ENCODE measurements around the gene ARID3B.
"Not testable (repeated sequence)": the region's sequence is repeated elsewhere in the genome, so short reads cannot be mapped to it uniquely, and the experiment has no call there.

ARID3B gene

DNA sequence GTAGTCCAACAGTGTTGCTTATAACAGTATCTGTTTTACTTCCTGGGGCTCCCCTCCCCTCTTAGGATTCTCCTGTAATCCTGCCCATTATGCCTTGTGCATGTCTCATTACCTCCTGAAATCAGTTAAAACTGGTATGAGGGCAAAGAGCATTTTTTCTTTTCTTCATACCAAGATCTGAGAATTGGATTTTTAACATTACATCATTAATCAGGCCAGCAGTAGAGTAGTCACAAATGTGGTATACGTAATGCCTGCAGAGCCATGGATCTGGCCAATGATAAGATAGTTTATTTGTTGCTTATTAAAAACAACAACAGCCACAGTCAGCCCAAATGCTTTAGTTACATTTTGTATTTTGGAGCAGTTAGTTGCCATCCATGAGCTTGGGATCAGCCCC lies 23.2 kb downstream of the ARID3B start:
- in situ Hi-C loops (cut with MboI; ENCODE audit: low sequenced_read_pairs) = no loop called here

DNA sequence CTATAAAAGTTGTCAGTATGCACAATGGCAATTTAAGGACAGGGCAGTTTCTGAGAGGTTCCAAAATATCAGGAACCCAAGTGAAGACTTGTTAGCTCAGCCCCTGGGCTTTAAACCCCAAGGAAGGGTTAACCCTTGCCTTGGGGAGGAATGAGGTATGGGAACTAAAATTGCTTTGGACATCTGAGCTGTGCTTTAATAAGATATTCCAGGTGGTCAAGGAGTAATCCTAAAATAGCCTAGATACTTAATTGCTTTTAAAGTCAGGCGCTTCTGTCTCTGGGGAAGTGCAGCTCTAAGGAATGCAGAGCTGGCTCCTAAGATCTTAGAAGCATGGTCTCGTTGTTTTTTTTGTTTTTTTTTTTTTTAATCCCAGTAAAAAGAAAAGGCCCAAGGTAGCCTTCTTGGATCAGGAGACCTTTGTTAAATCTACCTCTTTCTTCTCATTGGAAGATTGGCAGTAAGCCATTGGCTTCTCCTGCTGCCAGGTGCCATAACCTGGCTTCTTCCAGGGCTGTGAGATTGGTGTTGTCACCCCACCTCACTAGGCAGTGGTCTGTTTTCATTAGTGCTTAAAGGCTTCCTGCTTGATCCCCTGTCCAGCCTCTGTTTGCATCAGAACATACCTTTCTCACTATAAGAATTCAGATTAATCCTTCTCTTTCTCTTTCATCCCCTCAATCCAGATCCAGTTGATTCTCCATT lies 24.5 kb downstream of the ARID3B start:
- in situ Hi-C loops (cut with MboI; ENCODE audit: low sequenced_read_pairs) = no loop called here

DNA sequence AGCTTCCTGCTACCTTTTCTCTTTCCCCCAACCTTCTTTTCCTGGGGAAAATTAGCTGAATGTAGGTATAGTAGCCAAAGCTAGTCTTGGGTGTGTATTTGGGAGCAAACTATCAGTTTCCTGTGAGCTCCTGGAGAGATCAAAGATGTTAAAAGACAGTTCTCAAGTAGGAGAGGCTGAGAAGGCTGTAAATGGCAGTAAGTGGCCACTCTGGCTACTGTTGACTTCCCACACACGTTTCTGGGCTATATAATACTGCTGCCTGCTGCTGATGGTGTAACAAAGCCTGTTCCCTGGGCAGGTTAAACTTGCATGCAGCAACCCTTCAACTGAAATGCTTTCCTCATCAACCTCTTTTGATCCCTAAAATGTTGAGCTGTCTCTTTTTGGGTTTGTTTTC lies 27.6 kb downstream of the ARID3B start:
- in situ Hi-C loops (cut with MboI; ENCODE audit: low sequenced_read_pairs) = no loop called here

DNA sequence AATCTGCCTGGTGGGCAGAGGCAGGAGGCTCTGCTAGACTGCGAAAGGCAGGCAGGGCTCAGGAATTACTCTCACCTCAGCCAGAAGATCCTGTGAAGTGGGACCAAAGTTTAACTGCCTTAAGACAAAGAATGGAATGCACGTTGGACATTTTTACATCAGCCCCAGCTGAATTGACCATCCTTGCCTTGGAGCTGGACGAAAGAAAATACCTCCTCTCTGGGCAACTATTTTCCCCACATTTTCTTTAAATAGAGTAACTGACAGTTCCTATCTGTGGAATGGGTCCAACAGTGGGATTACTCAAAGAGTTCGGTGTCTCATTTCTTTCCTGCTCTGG lies 28.7 kb downstream of the ARID3B start:
- in situ Hi-C loops (cut with MboI; ENCODE audit: low sequenced_read_pairs) = no loop called here

DNA sequence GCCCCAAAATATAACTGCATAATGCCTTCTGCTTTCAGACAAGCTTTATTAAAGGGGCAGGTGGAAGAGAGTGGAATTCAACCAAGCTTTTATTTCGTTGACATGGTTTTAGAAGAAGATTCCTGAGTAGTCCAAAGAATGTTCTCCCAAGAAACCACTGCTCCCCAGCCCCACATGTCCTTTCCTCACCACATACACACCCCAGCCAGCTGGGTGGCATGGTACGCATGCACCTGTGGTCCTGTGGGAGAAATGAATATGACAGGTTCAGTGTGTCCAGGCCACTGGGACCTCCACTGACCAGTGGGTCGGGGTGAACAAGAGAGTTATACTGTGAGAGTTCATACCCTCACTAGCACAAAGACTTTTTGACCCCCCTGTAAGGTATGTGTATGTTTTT lies 30.2 kb downstream of the ARID3B start:
- in situ Hi-C loops (cut with MboI; ENCODE audit: low sequenced_read_pairs) = no loop called here

DNA sequence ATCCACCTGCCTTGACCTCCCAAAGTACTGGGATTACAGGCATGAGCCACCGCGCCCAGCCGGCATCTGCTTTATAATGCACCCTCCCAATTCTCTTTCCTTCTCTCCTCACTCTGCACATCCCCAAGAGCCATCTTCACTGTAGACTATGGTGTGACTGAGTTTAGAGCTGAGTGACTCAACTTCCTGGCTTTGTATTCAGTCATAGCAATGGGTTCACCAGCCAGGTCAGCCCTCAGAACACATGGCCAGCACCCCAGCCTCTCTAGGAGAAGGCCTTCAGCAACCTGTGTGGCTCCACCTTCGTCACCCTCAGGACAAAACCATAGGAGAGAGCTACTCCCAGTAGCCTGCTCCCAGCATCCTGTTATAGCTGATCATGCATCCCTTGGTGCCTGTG lies 33.0 kb downstream of the ARID3B start:
- in situ Hi-C loops (cut with MboI; ENCODE audit: low sequenced_read_pairs) = no loop called here

DNA sequence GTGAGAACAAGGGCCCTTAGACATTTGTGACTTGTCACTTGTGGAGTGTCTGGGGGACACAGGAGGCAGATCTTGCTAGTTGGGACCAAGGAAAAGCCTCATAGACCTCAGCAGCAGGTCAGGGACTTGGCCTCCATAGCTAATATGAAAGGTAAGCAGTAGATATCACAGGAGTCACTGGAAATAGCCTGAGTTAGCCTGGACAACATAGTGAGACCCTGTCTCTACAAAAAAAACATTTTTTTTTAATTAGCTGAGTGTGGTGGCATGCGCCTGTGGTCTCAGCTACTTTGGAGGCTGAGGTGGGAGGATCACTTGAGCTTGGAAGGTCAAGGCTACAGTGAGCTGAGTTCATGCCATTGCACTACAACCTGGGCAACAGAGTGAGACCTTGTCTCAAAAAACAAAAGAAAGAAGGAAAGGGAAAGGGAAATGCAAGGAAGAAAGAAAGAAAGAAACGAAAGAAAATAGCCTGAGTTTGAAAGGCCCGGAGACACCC lies 37.5 kb downstream of the ARID3B start:
- in situ Hi-C loops (cut with MboI; ENCODE audit: low sequenced_read_pairs) = no loop called here

DNA sequence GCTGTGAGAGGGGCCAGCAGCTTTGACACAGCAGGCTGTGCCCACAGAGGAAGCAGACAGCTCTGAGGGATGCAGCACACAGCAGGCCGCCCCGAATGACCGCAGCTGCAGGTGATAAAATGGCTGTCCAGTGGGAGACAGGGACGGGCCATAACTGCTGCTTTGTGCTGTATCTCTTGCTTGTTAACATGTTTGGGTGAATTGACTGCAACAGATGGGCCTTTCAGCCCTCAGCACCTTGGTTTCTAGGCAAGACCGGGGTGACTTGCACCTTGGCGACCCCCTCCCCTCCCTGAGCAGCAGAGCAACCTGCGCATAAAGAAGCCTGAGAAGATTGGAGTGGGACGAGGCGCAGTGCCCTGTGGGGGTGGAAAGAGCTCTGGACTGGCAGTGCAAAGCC lies 38.0 kb downstream of the ARID3B start:
- in situ Hi-C loops (cut with MboI; ENCODE audit: low sequenced_read_pairs) = no loop called here

DNA sequence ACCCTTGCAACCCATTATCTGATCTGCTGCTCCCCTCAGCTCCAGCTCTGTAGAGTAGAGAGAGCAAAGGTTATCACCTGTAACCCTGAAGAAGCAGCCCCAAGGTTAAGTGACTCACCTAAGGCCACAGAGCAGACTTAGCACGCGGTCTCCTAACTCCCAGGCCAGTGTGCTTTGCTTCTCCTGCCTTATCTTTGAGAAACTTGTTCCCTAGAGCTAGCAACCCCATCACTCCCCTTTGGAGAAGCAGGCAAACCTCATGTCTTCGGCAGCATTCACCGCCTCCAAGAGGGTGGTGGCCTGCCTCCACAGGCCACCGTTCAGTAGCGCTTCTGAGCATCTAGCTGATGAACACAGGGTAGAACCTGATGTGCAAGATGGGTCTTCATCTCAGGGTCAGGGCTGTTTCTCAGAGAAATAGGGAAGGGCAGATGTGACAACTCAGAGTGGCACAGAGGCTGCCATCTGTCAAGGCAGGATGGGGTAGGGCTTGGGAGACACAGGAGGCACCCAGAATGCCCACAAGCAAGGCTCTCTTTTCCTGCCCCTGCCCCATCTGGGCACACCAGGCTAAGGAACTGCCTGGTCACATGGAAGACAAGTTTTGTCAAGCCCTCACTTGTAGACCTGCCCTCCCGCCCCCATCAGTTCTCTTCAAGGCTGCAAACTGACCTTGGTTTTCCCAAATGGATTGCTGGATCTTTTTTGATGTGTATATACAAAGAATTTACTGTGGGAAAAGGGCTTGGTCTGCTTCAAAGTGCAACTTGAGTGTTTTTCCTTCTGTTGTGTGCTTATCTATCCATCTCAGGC lies 39.7 kb downstream of the ARID3B start:
- in situ Hi-C loops (cut with MboI; ENCODE audit: low sequenced_read_pairs) = no loop called here

DNA sequence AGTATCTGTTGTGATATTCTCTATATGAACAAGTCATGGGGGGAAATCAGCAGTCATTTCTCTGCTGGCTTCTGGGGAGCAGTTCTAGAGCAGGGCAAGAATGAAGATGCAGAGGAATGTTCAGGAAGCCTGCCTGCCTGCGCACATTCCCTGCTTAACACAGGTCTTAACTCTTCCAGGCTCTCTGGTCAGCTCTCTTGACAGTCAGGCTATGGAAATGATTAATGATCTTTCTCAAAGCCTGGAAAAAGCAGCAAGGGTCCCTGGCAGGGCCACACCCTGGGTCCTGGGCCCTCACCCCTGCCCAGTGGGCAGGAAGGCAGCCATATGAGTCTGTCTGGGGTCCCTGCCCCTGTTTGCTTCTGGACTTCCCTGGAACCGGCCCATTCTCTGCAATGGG lies 43.2 kb downstream of the ARID3B start:
- in situ Hi-C loops (cut with MboI; ENCODE audit: low sequenced_read_pairs) = no loop called here

DNA sequence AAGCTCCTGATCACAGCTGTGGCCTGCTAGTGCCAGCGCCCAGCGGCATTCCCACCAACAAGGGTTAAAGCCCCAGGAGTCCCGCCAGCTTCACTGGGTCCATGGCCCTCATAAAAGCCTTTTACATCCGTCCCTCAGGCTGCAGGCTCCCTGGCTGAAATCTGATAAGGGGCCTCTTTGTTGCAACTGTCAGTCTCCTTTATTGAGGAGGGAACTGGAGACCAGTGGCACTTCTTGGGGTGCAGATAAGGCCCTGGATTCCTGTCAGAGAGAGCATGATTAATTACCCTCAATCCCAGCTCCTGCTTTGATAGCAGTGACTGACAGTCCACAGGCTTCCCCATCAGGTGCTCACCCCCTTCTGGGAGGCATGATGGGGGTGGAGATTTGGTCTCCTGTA lies 43.8 kb downstream of the ARID3B start:
- in situ Hi-C loops (cut with MboI; ENCODE audit: low sequenced_read_pairs) = no loop called here

DNA sequence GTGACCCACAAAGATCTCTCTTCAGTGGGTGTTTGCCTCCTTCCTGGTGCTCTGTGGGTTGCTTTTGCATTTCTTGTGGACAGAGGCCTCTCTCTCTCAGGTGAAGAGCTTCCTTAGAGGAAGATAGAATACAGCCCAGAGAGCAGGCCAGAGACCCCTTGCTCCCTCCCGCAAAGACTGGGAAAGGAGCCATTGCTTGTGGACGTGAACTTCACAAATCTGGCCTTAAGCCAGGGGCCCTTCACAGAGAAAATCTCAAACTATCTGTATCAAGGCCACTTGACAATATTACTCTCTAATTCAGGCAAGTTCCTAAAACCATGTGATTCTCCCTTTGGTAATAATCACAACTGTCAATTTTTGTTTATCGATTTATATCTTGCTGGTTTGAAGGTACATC lies 44.2 kb downstream of the ARID3B start:
- in situ Hi-C loops (cut with MboI; ENCODE audit: low sequenced_read_pairs) = no loop called here

DNA sequence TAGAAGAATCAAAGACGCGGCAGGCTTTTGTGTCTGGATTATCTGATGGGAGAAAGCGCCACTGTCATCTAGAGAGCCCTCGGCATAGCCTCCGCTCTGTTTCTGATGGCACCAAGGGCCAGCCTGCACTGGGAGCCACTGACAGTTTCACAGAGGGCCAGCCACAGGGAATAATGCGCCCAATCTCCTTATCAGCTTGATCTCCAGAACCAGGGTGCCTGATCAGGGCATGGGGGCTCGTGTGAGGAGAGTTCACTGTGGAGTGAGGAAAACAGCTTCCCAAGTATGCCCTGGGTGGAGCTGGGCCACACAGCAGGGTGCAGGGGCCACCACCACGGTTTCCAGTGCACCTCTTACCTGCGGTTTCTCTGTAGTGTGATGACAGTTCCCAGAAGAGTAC lies 44.8 kb downstream of the ARID3B start:
- in situ Hi-C loops (cut with MboI; ENCODE audit: low sequenced_read_pairs) = no loop called here

DNA sequence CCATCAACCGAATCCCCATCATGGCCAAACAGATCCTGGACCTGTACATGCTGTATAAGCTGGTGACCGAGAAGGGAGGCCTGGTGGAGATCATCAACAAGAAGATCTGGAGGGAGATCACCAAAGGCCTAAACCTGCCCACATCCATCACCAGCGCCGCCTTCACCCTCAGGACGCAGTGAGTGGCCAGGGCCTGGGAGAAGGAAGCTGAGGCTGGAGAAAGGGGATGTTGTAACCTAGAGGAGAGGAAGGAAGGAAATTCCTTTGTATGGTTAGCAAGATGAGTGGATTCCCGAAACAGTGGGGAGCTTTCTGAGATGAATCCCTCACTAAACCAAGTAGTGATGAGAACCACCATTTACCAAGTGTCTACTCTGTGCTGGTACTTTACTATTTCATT lies 48.8 kb downstream of the ARID3B start:
- in situ Hi-C loops (cut with MboI; ENCODE audit: low sequenced_read_pairs) = no loop called here

DNA sequence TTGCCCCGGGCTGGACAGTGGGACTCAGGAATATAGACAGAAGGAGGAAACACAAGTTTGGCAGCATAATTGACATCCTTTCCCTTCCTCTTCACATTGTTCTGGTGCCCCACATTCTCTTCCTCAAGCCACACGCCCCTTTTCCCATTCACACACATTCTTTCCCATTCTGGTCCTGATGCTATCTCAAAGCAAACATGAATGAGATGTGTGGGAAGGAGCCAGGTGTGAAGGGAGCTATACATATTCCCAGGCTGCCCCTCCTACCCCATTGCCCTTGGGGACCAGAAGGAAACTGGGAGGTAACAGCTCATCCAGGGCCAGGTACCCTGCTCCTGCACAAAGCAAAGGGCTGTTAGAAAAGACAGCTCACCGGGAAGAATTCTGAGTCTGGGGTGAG lies 51.2 kb downstream of the ARID3B start:
- in situ Hi-C loops (cut with MboI; ENCODE audit: low sequenced_read_pairs) = no loop called here

DNA sequence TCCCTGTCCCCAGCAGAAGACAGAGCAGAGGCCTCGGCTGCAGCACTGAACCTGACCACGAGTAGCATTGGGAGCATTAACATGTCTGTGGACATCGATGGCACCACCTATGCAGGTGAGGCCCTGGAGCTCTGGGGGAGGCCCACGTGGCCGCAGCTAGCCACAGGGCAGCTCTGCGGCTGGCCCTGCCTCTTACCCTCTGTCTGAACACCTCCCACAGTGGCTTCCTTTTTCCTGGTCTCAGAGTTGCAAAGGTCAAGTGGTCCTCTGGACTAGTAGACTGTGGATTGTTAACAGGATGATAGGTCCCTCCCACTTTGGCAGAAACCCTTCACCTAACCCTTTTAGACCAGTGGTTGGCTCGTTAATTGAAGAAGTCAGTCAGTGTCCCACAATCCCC lies 52.1 kb downstream of the ARID3B start:
- in situ Hi-C loops (cut with MboI; ENCODE audit: low sequenced_read_pairs) = no loop called here

DNA sequence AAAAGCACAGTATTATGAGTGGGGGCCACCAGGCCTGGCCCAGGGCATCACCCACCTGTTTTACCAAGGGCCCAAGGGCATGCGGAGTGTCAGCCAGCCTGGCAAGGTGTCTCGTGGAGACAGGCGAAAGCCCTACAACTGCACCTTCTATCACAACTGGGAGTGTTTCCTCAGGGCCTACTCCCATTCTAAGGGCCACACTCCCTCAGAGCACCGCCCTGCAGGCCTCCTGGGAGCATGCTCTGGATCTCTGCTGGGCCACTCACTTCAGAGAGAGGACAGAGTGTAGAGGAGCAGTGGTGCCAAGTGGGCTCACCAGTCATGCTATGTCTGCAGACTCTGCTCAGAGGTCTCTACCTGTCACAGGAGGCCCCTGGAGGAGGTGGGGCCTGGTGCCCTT lies 53.4 kb downstream of the ARID3B start:
- in situ Hi-C loops (cut with MboI; ENCODE audit: low sequenced_read_pairs) = no loop called here

DNA sequence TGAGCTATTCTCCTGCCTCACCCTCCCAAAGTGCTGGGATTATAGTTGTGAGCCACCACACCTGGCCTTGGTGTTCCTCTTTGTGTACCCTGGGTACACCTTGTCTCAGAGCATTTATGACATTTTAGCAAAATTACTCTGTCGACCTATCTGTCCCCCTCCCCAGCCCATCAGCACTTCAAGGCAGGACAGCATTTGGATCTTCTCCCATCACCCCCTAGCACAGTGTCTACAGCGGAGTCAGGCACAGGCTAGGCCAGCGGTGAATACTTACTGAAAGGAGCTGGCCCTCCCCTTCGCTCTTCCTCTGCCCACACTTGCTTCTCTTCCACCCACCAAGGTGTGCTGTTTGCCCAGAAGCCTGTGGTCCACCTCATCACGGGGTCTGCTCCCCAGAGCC lies 54.3 kb downstream of the ARID3B start:
- in situ Hi-C loops (cut with MboI; ENCODE audit: low sequenced_read_pairs) = no loop called here

DNA sequence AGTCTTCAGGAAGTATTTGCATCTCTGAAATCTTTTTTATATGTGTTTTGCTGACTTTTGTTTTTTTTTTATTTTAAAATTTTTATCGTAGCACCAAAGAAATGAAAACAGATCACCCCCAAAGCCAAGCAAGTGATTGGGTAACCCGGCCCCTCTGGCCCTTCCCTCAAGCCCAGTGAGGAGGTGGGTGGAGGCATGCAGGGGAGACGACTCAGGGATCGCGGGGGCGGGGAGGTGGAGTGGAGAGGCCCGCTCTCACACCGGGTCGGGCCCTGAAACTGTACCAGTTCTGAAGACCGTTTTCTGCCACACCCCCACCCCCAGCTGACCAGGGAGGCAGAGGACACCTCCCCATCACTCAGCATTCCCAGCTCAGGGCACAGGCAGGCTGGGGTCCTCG lies 55.7 kb downstream of the ARID3B start:
- in situ Hi-C loops (cut with MboI; ENCODE audit: low sequenced_read_pairs) = not testable (repeated sequence)

DNA sequence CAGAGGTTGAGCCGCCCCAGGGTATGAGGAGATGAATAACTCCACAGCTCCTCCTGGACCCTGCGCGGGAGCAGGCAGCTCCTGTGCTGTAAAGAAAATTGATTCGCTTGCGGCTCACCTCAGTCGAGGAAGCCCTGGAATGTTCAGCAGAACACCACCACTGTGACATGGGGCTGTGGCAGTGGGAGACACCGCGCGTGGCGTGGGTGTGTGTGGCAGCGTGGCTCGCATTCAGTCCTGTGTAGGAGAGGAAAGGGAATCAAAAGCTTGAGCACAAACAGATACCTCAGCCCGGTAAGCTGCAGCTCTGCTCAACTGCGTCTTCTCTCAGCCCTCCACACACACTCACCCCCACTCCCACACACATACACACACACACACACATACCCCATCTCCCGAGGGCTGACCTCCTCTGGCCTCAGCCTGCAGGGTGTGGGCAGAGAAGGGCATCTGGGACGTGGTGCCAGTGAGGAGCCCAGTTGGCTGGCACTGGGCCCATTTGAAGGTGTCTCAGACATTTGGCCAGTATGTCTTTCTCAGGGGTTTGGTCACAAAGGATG lies 56.2 kb downstream of the ARID3B start:
- in situ Hi-C loops (cut with MboI; ENCODE audit: low sequenced_read_pairs) = not testable (repeated sequence)

DNA sequence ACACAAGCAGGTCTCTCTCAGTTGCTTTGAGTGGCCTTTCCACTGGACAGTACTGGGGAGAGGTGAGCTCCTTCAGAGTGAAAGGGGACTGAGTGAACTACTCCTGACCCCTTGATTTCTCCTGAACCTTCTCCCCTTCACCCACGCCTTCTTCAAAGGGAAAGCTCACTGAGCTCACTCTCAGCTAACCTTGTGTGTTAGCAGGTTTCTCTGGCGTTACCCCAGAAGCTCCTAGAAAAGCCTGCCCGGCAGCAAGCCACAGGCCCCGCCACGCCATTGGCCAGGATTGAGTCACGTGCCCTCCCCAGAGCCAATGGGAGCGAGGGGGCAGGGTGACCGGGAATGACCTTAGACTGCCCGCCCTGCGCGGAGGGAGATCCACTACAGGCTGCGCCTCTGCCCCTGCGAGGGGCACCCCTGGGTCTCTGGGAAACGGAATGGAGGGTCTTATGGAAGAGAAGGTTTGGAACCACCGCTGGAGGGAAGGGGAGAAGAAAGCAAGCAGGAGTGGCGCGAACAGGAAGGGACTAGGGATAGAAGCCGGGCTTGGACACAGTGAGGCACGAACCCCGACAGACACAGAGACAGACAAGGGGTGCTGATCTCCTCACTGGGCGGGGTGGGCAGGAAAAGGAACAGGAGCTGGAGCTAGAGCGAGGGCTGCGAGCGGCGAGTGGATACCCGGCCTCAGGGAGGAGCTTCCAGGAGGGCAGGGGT lies 57.3 kb downstream of the ARID3B start:
- in situ Hi-C loops (cut with MboI; ENCODE audit: low sequenced_read_pairs) = no loop called here

DNA sequence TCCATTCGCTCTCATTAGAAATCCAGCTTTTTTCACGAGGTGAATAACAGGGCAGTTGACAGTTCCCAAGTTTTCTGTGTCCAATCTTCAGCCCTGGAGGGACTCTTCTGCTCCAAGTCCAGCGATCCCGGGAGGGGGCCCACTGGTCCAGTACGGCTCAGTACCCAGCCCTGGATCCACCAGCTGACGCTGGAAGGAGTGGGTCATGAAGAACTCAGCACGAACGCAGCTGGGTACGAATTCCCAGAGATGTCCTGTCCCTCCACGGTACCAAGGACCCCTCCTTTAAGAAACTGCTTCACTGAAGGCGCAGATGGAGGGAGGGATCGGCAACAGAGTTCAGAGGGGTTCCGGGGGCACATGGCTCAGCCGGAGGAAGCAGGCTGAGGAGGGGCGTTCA lies 58.1 kb downstream of the ARID3B start:
- in situ Hi-C loops (cut with MboI; ENCODE audit: low sequenced_read_pairs) = no loop called here
